Effector memory CD4-positive, alpha-beta T cell (primary cell): Measurements from ENCODE around the gene TUBAL3.

Experiments
- DNase-seq, 3 donors: peaks; one replicate each; pipeline ENCODE4 v3.0.0-alpha.2; 2020
- H3K27ac ChIP-seq: 2 replicates; pipeline ENCODE4 v1.7.0; 2013; ENCODE audit warnings: mild to moderate bottlenecking, low read length, moderate library complexity; ENCODE audit not compliant: insufficient read depth, poor library complexity, severe bottlenecking
- H3K27me3 ChIP-seq: replicated peaks from 2 replicates; pipeline ENCODE4 v1.7.0; 2013; ENCODE audit warnings: mild to moderate bottlenecking, low read length; ENCODE audit not compliant: insufficient read depth, control insufficient read depth, poor library complexity, severe bottlenecking
- H3K36me3 ChIP-seq: 2 replicates; pipeline ENCODE4 v1.7.0; 2013; ENCODE audit warnings: mild to moderate bottlenecking, low read length, moderate library complexity; ENCODE audit not compliant: control insufficient read depth, insufficient read depth
- H3K4me1 ChIP-seq: 2 replicates; pipeline ENCODE4 v1.7.0; 2013; ENCODE audit warnings: low read length, mild to moderate bottlenecking; ENCODE audit not compliant: control insufficient read depth, insufficient read depth, poor library complexity, severe bottlenecking
- H3K4me3 ChIP-seq: 2 replicates; pipeline ENCODE4 v1.7.0; 2013; ENCODE audit warnings: low read length, low read depth, mild to moderate bottlenecking; ENCODE audit not compliant: insufficient read depth, poor library complexity, severe bottlenecking
- H3K9me3 ChIP-seq: 2 replicates; pipeline ENCODE4 v1.7.0; 2013; ENCODE audit warnings: mild to moderate bottlenecking, low read length, moderate library complexity; ENCODE audit not compliant: control insufficient read depth

The TUBAL3 gene

DNA sequence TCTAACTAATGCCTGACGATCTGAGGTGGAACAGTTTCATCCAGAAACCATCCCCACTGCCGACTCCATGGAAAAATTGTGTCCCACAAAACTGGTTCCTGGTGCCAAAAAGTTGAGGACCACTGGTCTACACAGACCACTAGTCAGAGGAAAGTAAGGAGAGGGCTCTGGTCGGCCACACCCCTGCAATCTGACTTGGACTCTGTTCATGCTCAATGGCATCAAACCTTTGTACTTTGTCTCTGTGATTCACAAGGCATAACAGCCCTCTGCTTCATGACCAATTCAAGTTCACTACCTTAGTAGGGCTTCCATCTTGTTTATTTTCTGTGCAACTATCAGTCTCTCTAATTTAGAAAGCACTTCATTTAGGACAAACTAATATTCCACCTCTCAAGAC is 1.8 kb downstream of the TUBAL3 start:
- Histone ChIP-seq H3K9me3 (no peaks in the 10 kb centered on the region), H3K36me3 (no peaks in the 10 kb centered on the region), H3K4me3 (no peak overlapping the region), H3K27me3 (no peaks in the 10 kb centered on the region), H3K27ac (no peak overlapping the region), H3K4me1 (no peaks in the 10 kb centered on the region)
- no peak for DNase-seq

- Histone ChIP-seq H3K4me3 (no peak overlapping the region), H3K4me1 (no peaks in the 10 kb centered on the region), H3K27ac (no peak overlapping the region), H3K36me3 (no peaks in the 10 kb centered on the region), H3K27me3 (no peaks in the 10 kb centered on the region), H3K9me3 (no peaks in the 10 kb centered on the region)
- DNase-seq, result no peak
Observed at GRCh38 chr10:5400468-5401240, 4.0 kb downstream of the TUBAL3 start.

DNA sequence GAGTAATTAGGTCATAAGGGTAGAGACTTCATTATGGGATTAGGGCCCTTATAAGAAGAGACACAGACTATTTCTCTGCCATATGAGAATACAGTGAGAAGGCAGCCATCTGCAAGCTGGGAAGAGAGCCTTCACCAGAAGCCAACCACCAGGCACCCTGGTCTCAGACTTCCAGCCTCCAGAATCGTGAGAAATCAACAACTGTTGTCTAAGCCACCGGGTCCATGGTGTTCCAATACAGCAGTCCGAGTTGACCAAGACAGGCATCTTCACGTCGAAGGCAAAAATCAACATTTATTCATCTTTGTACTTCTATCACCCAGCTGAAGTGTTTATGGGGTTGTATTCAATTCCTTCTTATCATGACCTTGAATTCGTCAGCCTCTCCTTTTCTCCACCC is 5.3 kb downstream of the TUBAL3 start:
- H3K27me3 ChIP-seq, result no peaks in the 10 kb centered on the region
- no peaks in the 10 kb centered on the region for H3K9me3 ChIP-seq
- H3K4me3 ChIP-seq, result no peak overlapping the region
- H3K36me3 ChIP-seq, result no peaks in the 10 kb centered on the region
- H3K4me1 ChIP-seq, result no peaks in the 10 kb centered on the region
- no peak overlapping the region for H3K27ac ChIP-seq
- DNase-seq, result no peak

DNA sequence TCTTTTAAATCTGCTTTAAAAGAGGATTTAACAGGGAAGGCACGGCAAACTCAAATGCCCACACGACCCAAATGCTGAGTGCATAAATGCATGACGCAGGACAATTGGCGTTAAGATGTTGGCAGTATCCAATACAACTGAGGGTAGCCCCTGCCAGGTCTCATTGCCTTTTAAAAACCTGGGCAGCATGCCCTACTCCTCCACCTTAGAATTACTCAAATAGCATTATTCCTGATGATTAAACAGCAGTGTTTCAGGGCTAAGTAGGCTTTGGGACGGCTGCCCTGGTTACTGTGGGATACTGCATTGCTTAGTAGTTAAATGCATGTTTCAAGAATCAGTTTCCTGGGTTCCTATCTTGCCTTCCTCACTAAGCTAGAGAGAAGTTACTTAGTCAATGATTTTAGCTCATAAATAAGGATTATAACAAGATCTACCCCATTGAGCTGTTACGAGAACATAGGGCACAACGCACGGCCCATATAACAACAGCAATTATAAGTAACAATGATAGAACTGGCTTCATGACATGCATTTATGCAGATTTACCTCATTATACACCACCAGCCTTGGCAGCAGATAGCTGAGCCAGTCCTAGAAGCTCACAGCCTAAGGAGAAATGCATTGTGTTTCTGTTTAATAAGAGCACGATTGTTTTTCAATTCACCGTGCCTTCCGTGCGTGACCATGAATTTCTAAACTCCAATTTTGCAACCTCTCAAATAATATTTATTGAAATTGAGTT is 7.9 kb downstream of the TUBAL3 start:
- no peak overlapping the region for H3K4me3 ChIP-seq
- no peaks in the 10 kb centered on the region for H3K36me3 ChIP-seq
- no peaks in the 10 kb centered on the region for H3K9me3 ChIP-seq
- H3K27ac ChIP-seq, result no peak overlapping the region
- H3K4me1 ChIP-seq, result no peaks in the 10 kb centered on the region
- H3K27me3 ChIP-seq, result no peaks in the 10 kb centered on the region
- no peak for DNase-seq

DNA sequence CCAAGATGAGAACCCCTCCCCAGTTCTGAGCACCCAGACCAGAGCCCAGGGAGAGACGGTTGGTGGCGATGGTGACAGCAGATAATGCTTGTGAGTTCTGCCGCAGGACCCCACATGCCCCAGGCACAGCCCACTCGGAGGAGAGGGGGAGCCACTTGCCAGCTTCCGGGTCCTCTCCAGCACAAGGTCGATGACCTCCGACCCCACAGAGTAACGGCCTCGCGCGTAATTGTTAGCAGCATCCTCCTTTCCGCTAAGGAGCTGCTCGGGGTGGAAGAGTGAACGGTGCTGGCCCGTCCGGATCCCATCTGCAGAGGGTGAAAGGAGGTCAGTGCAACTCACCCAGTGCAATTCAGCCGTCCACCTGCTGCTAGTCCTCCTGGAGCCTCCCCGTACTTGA is 9.5 kb downstream of the TUBAL3 start:
- H3K4me1 ChIP-seq, result no peaks in the 10 kb centered on the region
- no peak overlapping the region for H3K27ac ChIP-seq
- H3K36me3 ChIP-seq, result no peaks in the 10 kb centered on the region
- H3K27me3 ChIP-seq, result no peaks in the 10 kb centered on the region
- no peaks in the 10 kb centered on the region for H3K9me3 ChIP-seq
- no peak for DNase-seq
- H3K4me3 ChIP-seq, result no peak overlapping the region

DNA sequence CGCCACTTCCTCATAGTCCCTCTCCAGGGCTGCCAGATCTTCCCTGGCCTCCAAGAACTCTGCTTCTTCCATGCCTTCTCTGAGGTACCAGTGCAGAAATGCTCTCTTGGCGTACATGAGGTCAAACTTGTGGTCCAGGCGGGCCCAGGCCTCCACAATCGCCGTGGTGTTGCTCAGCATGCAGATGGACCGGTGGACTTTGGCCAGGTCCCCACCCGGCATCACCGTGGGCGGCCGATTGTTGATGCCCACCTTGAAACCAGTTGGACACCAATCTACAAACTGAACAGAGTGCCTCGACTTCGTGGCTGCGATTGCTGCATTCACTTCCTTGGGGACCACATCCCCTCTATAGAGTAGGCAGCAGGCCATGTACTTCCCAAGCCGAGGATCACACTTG is 11.1 kb downstream of the TUBAL3 start:
- H3K9me3 ChIP-seq, result no peaks in the 10 kb centered on the region

DNA sequence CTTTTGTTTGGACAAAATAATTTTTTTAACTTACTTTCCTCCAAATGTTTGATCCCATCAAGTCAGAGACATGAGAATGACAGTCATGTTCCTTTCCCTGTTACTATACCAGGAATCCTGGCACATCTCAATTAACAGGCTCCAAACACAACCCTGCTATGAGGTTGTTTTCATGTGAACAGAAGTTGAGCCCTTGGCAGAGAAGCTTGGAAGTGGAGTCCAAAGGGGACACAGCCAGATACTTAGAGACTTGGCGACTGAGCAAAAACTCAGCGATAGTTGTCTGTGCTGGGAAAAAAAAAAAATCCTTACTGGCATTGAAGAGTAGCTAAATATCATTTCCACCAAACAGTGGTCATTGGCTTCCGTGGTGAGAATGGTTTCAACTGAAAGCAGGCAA is 12.8 kb downstream of the TUBAL3 start:
- no peaks in the 10 kb centered on the region for H3K36me3 ChIP-seq
- H3K9me3 ChIP-seq, result no peaks in the 10 kb centered on the region
- H3K4me1 ChIP-seq, result no peaks in the 10 kb centered on the region
- no peaks in the 10 kb centered on the region for H3K27me3 ChIP-seq
- no peak for DNase-seq
- no peak overlapping the region for H3K4me3 ChIP-seq
- H3K27ac ChIP-seq, result no peak overlapping the region

More for the DNA sequence above, 11.1 kb downstream of the TUBAL3 start:
- no peaks in the 10 kb centered on the region for H3K36me3 ChIP-seq
- DNase-seq, result no peak
- no peak overlapping the region for H3K4me3 ChIP-seq
- H3K27ac ChIP-seq, result no peak overlapping the region
- H3K27me3 ChIP-seq, result no peaks in the 10 kb centered on the region
- no peaks in the 10 kb centered on the region for H3K4me1 ChIP-seq

GRCh38 chr10:5390607-5391205 is 13.9 kb downstream of the TUBAL3 start:
- Histone ChIP-seq H3K4me1 (no peaks in the 10 kb centered on the region), H3K27me3 (no peaks in the 10 kb centered on the region), H3K36me3 (no peaks in the 10 kb centered on the region), H3K9me3 (no peaks in the 10 kb centered on the region), H3K4me3 (no peak overlapping the region), H3K27ac (no peak overlapping the region)
- no peak for DNase-seq

- H3K36me3 ChIP-seq, result no peaks in the 10 kb centered on the region
- no peak for DNase-seq
- no peaks in the 10 kb centered on the region for H3K4me1 ChIP-seq
- H3K27ac ChIP-seq, result no peak overlapping the region
- no peaks in the 10 kb centered on the region for H3K9me3 ChIP-seq
- H3K4me3 ChIP-seq, result no peak overlapping the region
- H3K27me3 ChIP-seq, result no peaks in the 10 kb centered on the region
Observed at GRCh38 chr10:5387169-5387568, 17.5 kb downstream of the TUBAL3 start.

- H3K36me3 ChIP-seq, result no peaks in the 10 kb centered on the region
- H3K27me3 ChIP-seq, result no peaks in the 10 kb centered on the region
- no peaks in the 10 kb centered on the region for H3K4me1 ChIP-seq
- H3K9me3 ChIP-seq, result no peaks in the 10 kb centered on the region
- no peak overlapping the region for H3K4me3 ChIP-seq
- no peak overlapping the region for H3K27ac ChIP-seq
- DNase-seq, result no peak
Observed at GRCh38 chr10:5385224-5385623, 19.4 kb downstream of the TUBAL3 start.
